GM12872 (cell line): ENCODE results near the gene RRP12.

Source experiments
- TF ChIP-seq, protein P1 (sequence below): IDR thresholded peaks from 3 replicates; pipeline ENCODE4 v1.5.1; 2011; ENCODE audit warnings: low read depth, mild to moderate bottlenecking, low read length, moderate library complexity; ENCODE audit not compliant: insufficient read depth

The RRP12 gene

DNA sequence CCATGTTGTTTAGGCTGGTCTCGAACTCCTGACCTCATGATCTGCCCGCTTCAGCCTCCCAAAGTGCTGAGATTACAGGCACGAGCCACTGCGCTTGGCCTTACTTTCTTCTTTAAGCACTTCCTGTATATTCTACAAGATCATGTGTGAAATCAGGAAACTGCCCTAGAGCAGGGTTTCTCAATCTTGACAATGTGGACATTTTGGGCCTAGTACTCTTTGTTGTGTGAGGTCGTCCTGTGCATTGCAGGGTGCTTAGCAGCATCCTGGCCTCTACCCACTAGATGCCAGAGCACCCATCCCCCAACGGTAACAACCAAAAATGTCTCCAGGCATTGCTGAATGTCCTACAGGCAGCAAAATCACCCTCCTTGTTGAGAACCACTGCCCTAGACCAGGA is 24.7 kb downstream of the RRP12 start:
- TF ChIP-seq, protein P1, sequence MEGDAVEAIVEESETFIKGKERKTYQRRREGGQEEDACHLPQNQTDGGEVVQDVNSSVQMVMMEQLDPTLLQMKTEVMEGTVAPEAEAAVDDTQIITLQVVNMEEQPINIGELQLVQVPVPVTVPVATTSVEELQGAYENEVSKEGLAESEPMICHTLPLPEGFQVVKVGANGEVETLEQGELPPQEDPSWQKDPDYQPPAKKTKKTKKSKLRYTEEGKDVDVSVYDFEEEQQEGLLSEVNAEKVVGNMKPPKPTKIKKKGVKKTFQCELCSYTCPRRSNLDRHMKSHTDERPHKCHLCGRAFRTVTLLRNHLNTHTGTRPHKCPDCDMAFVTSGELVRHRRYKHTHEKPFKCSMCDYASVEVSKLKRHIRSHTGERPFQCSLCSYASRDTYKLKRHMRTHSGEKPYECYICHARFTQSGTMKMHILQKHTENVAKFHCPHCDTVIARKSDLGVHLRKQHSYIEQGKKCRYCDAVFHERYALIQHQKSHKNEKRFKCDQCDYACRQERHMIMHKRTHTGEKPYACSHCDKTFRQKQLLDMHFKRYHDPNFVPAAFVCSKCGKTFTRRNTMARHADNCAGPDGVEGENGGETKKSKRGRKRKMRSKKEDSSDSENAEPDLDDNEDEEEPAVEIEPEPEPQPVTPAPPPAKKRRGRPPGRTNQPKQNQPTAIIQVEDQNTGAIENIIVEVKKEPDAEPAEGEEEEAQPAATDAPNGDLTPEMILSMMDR = no peak

- TF ChIP-seq, protein P1 = no peak
These were observed 27.7 kb downstream of the RRP12 start for GRCh38 chr10:97373456-97373855.

DNA sequence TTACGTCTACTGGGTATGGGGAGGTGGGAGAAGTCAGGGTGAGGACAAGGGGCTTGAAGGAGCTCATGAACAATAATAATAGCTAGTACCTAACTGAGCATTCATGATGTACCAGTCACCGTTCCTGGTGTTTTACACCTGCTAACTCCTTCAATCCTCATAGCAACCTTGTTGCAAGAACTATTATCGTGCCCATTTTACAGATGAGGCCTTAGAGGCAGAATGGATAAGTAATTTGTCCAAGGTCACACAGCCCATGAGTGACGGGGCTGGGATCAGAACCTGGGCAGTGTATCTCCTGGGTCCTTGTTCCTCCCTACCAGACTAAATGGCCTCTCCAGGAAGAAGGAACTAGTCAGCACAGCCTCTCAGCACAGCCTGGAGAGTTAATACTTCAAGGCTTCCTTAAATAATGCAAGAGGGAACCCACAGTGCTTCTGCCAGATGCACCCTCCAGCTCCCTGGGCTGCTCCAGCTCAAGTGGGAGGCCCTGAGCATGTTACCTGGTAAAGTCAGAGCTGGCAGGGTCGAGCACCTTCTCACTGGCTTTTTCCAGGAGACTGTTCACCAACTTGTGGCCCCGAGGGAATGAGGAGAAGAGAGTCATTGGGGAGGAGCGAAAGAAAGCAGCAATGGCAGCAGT is 28.8 kb downstream of the RRP12 start:
- TF ChIP-seq, protein P1 = no peak

- TF ChIP-seq, protein P1 = no peak
These were observed 29.4 kb downstream of the RRP12 start for GRCh38 chr10:97371696-97372095.

DNA sequence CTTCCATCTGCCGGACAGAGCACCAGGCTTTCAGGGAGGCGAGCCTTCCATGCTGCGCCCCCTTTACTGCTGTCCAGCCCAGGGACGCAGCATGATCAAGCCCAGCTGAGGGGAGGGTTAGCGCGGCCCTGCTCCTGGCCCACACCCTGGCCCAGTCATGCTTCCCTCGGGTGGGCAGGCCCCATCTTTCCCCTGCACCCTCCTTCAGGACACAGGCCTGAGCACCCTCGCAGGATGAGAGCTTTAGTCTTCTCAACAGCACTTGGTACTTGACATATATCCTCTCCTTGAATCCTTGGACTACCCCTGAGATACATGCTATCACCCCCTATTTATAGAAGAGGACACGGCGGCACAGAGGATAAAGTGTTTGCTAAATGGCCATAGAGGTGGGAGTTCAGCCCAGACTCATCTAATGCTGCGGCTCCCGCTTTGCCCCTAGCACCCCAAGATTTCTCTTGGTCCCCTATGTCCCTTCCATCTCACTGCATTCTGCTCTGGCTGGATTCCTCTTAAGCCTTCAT is 34.0 kb downstream of the RRP12 start:
- TF ChIP-seq, protein P1 = no peak

GRCh38 chr10:97366572-97366971 is 34.6 kb downstream of the RRP12 start:
- TF ChIP-seq, protein P1 = no peak

DNA sequence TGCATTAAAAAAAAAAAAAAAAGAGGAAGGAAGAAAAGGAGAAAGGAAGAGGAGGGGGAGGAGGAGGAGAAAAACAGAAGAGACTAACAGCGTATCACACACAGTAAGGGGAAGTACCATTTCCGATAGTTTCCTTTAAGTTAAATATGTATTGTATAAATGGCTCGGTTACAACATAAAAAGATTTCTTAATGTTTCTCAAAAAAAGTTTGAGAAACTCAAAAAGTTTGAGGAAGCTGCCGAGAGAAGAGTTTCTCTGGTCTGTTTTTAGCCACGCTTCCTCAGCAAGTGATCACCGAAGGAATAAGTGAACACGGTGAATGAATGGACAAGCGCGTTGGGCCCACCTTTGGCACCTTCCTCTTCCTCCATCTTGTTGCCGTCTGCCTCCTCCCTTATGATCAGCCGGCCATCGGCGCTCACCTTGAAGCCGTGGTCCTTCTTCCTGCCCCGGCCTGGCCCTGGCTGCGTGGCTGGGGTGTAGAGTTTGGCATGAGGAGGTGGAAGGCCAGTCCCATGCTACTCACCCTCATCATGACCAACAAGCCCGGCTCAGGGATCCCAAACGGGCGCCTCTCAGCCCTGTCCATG is 35.3 kb downstream of the RRP12 start:
- TF ChIP-seq, protein P1 = no peak
